ENCODE results near the gene KRT72.
A peak's percentile ranks its signal among the peaks of the same experiment; 100 is the strongest.

Gene KRT72

GRCh38 chr12:52584156-52584682 lies 17.0 kb downstream of the KRT72 start:
- DNase-seq (ENCODE audit: low read depth, low spot score) = no peak
- no peak overlapping the region for H3K4me3 ChIP-seq (ENCODE audit: low read length)

DNA sequence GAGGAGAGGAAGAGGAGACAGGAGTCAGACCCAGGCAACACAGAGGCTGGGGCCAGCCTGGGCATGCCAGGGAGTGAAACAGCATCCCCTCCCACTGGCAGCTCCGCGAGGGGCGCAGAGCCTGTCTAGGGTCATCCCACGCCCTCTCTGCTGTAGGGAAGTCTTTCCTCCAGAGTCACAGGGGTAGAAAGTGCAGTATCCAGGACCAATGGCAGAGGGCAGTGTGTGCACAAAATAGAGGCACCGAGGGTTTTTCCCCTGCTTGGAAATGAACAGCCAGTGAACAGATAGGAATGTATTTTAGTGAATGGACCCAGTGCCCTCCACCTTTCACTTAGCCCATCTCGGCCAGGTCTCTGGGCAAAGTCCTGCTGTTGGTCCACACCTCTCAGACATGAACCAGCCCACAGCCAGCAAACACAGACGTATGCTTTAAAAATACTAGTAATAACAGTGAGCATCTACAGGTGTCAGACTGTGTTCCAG lies 18.2 kb downstream of the KRT72 start:
- no peak overlapping the region for H3K4me3 ChIP-seq (ENCODE audit: low read length)
- peak; percentile 63 for DNase-seq (ENCODE audit: low read depth, low spot score)

DNA sequence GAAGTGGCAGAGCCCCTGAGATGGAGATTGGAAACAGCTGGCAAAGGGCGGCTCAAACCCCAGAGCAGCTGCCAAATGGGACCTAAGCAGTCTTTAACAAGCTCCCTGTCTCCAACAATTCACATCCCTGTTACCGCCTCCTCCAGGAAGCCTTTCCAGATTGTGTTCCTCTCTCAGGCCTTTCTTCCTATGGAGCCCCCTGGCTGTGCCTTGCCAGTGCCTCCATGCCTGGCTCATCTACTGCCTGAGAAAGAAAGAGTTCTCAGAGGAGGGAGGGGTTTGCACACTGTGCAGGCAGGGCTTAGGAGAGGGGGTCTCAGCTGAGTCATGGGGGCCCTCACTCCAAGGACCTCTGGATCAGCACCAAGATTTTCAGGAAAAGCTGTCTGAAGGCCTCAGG lies 18.8 kb downstream of the KRT72 start:
- no peak for DNase-seq (ENCODE audit: low read depth, low spot score)

GRCh38 chr12:52581481-52581880 lies 19.8 kb downstream of the KRT72 start:
- no peak for DNase-seq (ENCODE audit: low read depth, low spot score)
- no peak overlapping the region for H3K4me3 ChIP-seq (ENCODE audit: low read length)

More for the DNA sequence above, 18.8 kb downstream of the KRT72 start:
- H3K4me3 ChIP-seq (ENCODE audit: low read length) = no peak overlapping the region

DNA sequence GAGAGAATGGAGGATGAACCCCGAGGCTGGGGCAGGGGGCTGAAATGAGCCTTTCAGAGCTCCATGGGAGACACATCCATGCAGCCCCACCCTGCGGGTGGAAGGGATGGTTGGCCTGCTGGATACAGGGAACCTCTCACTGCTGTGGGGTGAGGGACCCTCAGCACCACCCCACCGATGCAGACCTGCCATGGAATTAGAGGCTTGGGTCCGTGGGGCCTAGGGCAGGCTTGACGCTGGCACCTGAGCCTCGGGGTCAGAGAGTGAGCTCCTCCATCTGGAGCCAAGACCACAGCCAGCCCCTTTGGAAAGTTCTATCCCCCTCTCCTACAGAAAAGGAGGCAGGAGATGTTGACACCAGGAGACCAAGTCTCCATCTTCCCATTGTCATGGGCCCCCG lies 20.2 kb downstream of the KRT72 start:
- no peak for DNase-seq (ENCODE audit: low read depth, low spot score)
- H3K4me3 ChIP-seq (ENCODE audit: low read length) = no peak overlapping the region

DNA sequence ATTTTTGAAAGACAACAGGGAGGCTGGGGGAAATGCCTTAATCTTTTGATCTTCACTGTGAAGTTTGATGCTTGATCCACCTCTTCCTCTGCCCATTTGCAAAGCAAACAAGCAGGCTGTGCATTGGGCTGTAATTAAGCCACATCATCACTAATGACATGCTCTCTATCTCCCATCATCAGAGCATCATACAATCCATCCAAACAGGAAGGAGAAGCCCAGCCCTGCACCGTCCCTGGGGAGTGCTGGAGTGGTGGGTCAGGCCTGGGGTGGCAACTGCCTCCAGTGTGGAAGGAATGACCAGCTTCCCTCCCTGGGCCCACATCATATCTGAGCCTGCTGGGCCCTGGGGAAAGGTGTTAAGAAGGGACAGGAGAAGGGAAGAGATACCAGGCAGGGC lies 20.8 kb downstream of the KRT72 start:
- no peak for DNase-seq (ENCODE audit: low read depth, low spot score)
- no peak overlapping the region for H3K4me3 ChIP-seq (ENCODE audit: low read length)

- H3K4me3 ChIP-seq (ENCODE audit: low read length) = no peak overlapping the region
- no peak for DNase-seq (ENCODE audit: low read depth, low spot score)
These were observed 21.5 kb downstream of the KRT72 start for GRCh38 chr12:52579468-52580465.

DNA sequence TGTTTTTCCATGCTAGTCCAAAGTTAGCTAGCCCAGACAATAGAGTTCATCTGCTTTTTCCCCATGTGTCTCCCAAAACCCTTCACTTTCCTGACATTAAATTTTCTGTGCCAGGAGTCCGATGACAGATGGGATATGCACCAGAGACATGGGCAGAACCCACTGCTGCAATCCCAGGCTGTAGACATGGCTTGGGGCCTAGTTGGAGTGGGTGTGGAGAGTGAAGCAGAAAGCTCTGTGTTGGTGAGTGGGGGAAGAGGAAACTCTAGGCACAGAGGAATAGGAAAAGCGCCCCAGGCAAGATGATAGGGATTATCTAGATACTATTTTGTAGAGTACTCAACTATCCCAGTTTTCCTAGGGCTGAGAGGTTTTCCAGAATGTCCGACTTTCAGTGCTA lies 22.8 kb downstream of the KRT72 start:
- no peak overlapping the region for H3K4me3 ChIP-seq (ENCODE audit: low read length)
- no peak for DNase-seq (ENCODE audit: low read depth, low spot score)

GRCh38 chr12:52577316-52577715 lies 23.9 kb downstream of the KRT72 start:
- DNase-seq (ENCODE audit: low read depth, low spot score) = no peak
- H3K4me3 ChIP-seq (ENCODE audit: low read length) = no peak overlapping the region

- no peak overlapping the region for H3K4me3 ChIP-seq (ENCODE audit: low read length)
- DNase-seq (ENCODE audit: low read depth, low spot score) = no peak
These were observed 25.3 kb downstream of the KRT72 start for GRCh38 chr12:52575948-52576347.

GRCh38 chr12:52575256-52575655 lies 26.0 kb downstream of the KRT72 start:
- no peak overlapping the region for H3K4me3 ChIP-seq (ENCODE audit: low read length)
- no peak for DNase-seq (ENCODE audit: low read depth, low spot score)

DNA sequence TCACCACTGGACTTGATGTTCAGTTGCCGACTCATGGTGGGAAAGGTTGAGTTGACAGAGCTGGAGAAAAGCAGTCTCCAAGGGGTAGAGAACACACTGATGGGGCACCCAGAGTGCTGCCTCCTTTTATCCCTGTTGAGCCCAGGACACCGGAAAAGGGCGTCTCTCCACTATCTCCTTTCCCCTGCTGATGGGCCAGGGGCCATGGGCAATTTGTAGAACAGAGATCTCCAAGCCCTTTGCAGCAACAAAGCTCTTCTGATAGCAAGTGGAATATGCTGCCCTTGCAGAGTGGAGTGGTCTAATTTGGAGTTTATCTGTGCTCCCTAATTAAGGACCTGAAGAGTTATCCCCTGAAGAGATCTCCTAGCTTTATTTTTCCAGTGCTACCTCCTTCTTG lies 27.5 kb downstream of the KRT72 start, which contains the start of gene KRT74:
Gene KRT74 (minus strand): TSS at position 101 of the 400 bp plus-strand sequence. CDS start 66 bp downstream, at position 35.
- no peak for DNase-seq (ENCODE audit: low read depth, low spot score)

GRCh38 chr12:52573306-52573705 lies 28.0 kb downstream of the KRT72 start:
- DNase-seq (ENCODE audit: low read depth, low spot score) = no peak
- no peak overlapping the region for H3K4me3 ChIP-seq (ENCODE audit: low read length)

More for the DNA sequence above, 27.5 kb downstream of the KRT72 start, which contains the start of gene KRT74:
- H3K4me3 ChIP-seq (ENCODE audit: low read length) = no peak within 1 kb of the TSS

DNA sequence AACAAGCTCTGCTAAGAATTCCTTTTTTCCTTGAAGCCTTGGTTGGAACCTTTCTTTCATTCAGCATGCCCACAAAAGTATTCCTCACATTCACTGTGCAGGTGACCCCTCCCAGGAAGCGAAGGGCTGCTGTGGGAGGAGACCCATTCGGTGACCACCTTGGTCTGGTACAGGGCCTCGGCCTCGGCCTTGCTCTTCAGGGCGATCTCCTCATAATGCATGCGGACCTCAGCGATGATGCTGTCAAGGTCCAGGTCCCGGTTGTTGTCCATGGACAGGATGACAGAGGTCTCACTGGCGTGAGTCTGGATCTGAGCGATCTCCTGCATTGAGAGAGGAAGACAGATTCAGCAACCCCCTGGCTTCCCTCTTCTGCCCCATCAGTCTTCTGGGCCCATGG lies 30.8 kb downstream of the KRT72 start:
- DNase-seq (ENCODE audit: low read depth, low spot score) = no peak
- no peak overlapping the region for H3K4me3 ChIP-seq (ENCODE audit: low read length)

DNA sequence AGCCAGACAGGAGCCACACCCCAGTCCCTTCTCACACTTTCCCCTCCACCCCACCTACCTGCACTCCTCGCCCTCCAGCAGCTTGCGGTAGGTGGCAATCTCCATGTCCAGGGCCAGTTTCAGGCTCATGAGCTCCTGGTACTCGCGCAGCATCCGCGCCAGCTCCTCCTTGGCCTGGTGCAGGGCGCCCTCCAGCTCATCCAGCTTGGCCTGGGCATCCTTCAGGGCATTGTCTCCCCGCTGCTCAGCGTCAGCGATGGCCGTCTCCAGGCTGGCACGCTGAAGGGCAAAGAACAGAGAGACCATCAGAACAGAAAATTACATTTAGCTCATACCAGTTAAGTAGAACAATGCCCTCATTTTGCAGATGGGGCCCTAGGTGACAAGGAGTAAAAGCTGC lies 33.2 kb downstream of the KRT72 start:
- no peak for DNase-seq (ENCODE audit: low read depth, low spot score)
- H3K4me3 ChIP-seq (ENCODE audit: low read length) = no peak overlapping the region

GRCh38 chr12:52566847-52567291 lies 34.4 kb downstream of the KRT72 start:
- DNase-seq (ENCODE audit: low read depth, low spot score) = no peak
- no peak overlapping the region for H3K4me3 ChIP-seq (ENCODE audit: low read length)

- H3K4me3 ChIP-seq (ENCODE audit: low read length) = no peak overlapping the region
- no peak for DNase-seq (ENCODE audit: low read depth, low spot score)
These were observed 36.7 kb downstream of the KRT72 start for GRCh38 chr12:52564582-52564981.

- H3K4me3 ChIP-seq (ENCODE audit: low read length) = no peak overlapping the region
- no peak for DNase-seq (ENCODE audit: low read depth, low spot score)
These were observed 39.3 kb downstream of the KRT72 start for GRCh38 chr12:52561880-52562449.

DNA sequence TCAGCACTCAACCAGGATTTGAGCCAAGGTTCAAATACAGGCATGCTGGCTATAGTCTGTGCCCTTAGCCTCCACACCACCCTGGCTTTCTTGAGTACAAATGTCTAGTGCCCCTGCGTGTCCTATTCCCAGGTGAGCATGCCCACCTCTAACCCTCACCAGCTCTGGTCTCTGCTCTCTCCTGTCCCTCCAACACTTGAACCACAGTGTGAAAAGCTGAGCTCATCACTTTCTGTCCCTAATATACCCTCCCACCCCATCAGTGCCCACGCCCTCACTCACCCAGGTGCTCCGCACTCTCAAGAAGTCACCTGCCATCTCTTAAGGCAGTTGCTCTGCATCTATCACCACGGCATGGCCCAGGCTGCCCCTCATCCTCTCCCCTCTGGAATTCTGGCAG lies 41.3 kb downstream of the KRT72 start:
- no peak overlapping the region for H3K4me3 ChIP-seq (ENCODE audit: low read length)
- DNase-seq (ENCODE audit: low read depth, low spot score) = no peak

Measured in Jurkat, Clone E6-1 (cell line).